GM12874 (cell line): ENCODE results near the gene ADGRL3.

Experiments used
- CTCF ChIP-seq: IDR thresholded peaks from 2 replicates; pipeline ENCODE4 v1.5.1; 2011; ENCODE audit warnings: low read depth, mild to moderate bottlenecking, control low read depth, low read length, moderate library complexity; ENCODE audit not compliant: insufficient read depth

ADGRL3 gene

GRCh38 chr4:61401771-61402170, 201.6 kb downstream of the ADGRL3 start:
- no peak for TF ChIP-seq CTCF

- no peak for TF ChIP-seq CTCF
Measured at GRCh38 chr4:61405307-61405706, 205.2 kb downstream of the ADGRL3 start.

GRCh38 chr4:61406677-61407076, 206.6 kb downstream of the ADGRL3 start:
- TF ChIP-seq CTCF, result no peak

DNA sequence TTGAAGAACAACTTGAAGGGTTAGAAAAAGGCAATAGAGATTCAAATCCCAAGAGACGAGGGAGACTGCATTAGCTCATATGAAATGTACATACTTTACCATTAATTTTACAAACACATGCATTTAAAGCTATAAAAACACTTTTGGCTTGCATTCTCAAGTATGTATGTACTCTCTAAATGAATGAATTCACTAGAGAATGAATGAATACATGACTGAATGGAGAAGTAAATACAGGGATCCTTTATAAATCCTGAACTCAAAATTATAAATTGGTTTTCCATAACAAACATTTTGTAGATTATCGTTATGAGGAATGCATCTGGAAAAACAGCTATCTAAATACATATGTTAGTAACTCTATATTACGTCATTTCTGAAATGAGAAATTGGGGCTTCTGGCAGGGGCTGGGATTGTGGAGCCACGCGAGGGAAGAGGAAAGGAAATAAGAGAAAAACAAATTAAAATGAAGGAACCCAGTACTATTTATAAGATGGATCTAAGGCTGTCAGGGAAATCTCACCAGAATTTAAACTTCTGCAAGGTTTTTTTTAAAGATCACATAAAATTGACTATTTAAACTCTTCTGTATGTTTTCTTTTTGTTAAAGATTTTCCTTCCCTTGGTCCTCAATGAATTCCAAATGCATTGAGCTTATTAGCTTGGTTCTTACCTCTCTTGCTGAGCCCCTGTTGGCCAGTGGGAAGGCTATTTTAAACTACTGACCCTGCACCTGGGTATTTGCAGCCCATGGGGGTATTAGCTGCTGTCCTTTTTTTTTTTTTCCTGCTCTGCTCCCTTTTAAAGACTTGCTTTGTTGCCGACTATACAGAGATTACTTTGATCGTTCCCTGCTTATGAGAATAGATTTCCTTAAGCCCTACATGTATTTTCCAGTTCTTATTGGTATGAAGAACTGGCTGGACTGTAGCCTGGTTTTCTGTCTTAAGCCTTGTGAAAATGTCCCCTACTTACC, 207.8 kb downstream of the ADGRL3 start:
- no peak for TF ChIP-seq CTCF

GRCh38 chr4:61408861-61409260, 208.7 kb downstream of the ADGRL3 start:
- no peak for TF ChIP-seq CTCF

DNA sequence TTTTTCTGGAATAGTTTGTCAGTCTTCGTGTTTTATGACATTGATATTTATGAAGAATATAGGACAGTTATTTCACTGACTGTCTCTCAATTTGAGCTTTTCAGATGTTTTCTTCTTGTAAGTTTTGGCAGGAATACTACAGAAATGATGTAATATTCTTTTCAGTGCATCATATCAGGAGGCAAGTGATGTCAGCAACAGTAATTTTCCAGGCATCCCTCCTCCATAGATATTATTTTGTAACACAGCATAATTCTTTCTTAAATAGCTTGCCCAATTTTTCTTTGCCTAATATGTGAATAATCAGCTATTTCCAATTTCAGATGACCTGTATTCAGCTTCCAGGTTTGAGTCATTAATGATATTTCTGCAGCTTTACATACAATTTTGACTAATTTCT, 211.1 kb downstream of the ADGRL3 start:
- TF ChIP-seq CTCF, result no peak

DNA sequence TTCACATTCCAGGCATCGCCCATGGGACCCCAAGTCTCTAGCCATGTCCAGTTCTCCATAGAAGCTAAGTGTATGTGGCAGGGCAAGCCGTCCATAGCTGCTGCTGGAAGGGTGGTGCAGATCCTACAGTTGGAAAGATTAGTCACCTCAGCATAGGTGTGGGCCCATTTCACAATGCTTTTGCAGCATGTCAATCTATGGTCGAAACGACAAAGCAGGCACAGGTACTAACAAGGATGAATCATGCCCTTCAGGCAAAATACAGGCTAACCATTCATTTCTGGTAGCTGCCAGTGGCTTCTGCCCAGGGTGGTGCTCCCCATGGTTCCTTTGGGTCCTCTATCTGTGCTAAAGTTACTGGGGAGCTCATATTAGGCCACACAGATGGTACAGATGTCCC, 225.2 kb downstream of the ADGRL3 start:
- no peak for TF ChIP-seq CTCF
